IMR-90 (cell line): ENCODE measurements around the gene TLK2.

Source experiments
- BHLHE40 ChIP-seq: fragments of 150-350 bp; IDR thresholded peaks from 2 replicates; pipeline ENCODE4 v1.6.1; 2016; ENCODE audit warnings: mild to moderate bottlenecking, low read depth, low read length
- CEBPB ChIP-seq: IDR thresholded peaks from 2 replicates; pipeline ENCODE4 v1.6.1; 2012; ENCODE audit warnings: low read depth, low read length, improper control_type of control experiment
- CHD1 ChIP-seq: IDR thresholded peaks from 2 replicates; pipeline ENCODE4 v1.6.1; 2012; ENCODE audit warnings: low read depth, low read length, improper control_type of control experiment
- MAFK ChIP-seq: IDR thresholded peaks from 2 replicates; pipeline ENCODE4 v1.6.1; 2012; ENCODE audit warnings: low read depth, low read length, improper control_type of control experiment
- MAZ ChIP-seq: IDR thresholded peaks from 2 replicates; pipeline ENCODE4 v1.6.1; 2012; ENCODE audit warnings: low read depth, mild to moderate bottlenecking, low read length, improper control_type of control experiment, moderate library complexity, borderline replicate concordance
- POLR2A ChIP-seq: IDR thresholded peaks from 2 replicates; pipeline ENCODE4 v1.6.1; 2012; ENCODE audit warnings: mild to moderate bottlenecking, low read depth, low read length
- RAD21 ChIP-seq: IDR thresholded peaks from 2 replicates; pipeline ENCODE4 v1.6.1; 2012; ENCODE audit warnings: low read length, improper control_type of control experiment
- RCOR1 ChIP-seq: IDR thresholded peaks from 2 replicates; pipeline ENCODE4 v1.6.1; 2012; ENCODE audit warnings: mild to moderate bottlenecking, low read length, improper control_type of control experiment; ENCODE audit not compliant: insufficient replicate concordance
- SMC3 ChIP-seq: fragments of 150-350 bp; IDR thresholded peaks from 2 replicates; pipeline ENCODE4 v1.6.1; 2016; ENCODE audit warnings: low read depth, mild to moderate bottlenecking, antibody characterized with exemption, low read length, moderate library complexity
- TF ChIP-seq, protein P1 (sequence below): fragments of 150-350 bp; IDR thresholded peaks from 2 replicates; pipeline ENCODE4 v1.6.1; 2017; ENCODE audit warnings: mild to moderate bottlenecking, antibody characterized with exemption, low read length, low read depth
- TF ChIP-seq, protein P2 (sequence below): conservative IDR thresholded peaks from 2 replicates; pipeline ENCODE4 v1.5.1; 2012; ENCODE audit warnings: mild to moderate bottlenecking, low read depth, low read length, improper control_type of control experiment
- TF ChIP-seq, protein P3 (sequence below): fragments of 150-350 bp; IDR thresholded peaks from 2 replicates; pipeline ENCODE4 v1.6.1; 2016; ENCODE audit warnings: low read depth, mild to moderate bottlenecking, low read length, moderate library complexity, borderline replicate concordance

DNA sequence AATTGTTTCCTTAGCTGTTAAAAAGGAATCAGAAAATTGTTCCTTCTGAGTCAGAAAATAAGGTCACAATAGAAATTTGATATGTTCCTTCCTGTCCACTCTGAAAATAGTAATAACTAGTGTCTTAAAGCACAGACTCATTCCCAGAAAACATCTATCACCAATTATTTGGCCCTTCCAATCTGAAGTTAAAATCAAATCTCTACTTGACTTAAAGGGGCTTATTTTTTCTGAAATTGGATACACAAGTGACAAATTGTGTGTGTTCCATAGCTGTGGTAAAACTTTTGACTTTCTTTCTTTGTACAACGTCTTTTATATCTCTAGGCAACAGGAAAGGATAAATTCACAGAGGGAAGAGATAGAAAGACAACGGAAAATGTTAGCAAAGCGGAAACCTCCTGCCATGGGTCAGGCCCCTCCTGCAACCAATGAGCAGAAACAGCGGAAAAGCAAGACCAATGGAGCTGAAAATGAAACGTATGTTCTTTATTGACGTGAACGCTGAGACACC lies 94.3 kb downstream of the TLK2 start:
- TF ChIP-seq, protein P1, sequence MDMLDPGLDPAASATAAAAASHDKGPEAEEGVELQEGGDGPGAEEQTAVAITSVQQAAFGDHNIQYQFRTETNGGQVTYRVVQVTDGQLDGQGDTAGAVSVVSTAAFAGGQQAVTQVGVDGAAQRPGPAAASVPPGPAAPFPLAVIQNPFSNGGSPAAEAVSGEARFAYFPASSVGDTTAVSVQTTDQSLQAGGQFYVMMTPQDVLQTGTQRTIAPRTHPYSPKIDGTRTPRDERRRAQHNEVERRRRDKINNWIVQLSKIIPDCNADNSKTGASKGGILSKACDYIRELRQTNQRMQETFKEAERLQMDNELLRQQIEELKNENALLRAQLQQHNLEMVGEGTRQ, result no peak
- no peak for TF ChIP-seq POLR2A
- TF ChIP-seq, protein P2, sequence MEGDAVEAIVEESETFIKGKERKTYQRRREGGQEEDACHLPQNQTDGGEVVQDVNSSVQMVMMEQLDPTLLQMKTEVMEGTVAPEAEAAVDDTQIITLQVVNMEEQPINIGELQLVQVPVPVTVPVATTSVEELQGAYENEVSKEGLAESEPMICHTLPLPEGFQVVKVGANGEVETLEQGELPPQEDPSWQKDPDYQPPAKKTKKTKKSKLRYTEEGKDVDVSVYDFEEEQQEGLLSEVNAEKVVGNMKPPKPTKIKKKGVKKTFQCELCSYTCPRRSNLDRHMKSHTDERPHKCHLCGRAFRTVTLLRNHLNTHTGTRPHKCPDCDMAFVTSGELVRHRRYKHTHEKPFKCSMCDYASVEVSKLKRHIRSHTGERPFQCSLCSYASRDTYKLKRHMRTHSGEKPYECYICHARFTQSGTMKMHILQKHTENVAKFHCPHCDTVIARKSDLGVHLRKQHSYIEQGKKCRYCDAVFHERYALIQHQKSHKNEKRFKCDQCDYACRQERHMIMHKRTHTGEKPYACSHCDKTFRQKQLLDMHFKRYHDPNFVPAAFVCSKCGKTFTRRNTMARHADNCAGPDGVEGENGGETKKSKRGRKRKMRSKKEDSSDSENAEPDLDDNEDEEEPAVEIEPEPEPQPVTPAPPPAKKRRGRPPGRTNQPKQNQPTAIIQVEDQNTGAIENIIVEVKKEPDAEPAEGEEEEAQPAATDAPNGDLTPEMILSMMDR, result no peak
- no peak for TF ChIP-seq MAFK
- TF ChIP-seq SMC3, result no peak
- TF ChIP-seq CEBPB, result no peak
- TF ChIP-seq BHLHE40, result no peak
- TF ChIP-seq RAD21, result no peak
- TF ChIP-seq CHD1, result no peak
- TF ChIP-seq, protein P3, sequence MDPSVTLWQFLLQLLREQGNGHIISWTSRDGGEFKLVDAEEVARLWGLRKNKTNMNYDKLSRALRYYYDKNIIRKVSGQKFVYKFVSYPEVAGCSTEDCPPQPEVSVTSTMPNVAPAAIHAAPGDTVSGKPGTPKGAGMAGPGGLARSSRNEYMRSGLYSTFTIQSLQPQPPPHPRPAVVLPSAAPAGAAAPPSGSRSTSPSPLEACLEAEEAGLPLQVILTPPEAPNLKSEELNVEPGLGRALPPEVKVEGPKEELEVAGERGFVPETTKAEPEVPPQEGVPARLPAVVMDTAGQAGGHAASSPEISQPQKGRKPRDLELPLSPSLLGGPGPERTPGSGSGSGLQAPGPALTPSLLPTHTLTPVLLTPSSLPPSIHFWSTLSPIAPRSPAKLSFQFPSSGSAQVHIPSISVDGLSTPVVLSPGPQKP, result no peak
- no peak for TF ChIP-seq RCOR1
- TF ChIP-seq MAZ, result no peak
